CD4-positive, alpha-beta T cell treated with Interleukin-2 at 100 ng/mL for 4 hours (primary cell): Measurements from ENCODE around the gene KIF16B.
"Not testable (repeated sequence)": the region's sequence is repeated elsewhere in the genome, so short reads cannot be mapped to it uniquely, and the experiment has no call there.

Experiments
- DNase-seq: peaks from one replicate; pipeline ENCODE4 v3.0.0-alpha.2; 2020; ENCODE audit warnings: low spot score

The KIF16B gene

DNA sequence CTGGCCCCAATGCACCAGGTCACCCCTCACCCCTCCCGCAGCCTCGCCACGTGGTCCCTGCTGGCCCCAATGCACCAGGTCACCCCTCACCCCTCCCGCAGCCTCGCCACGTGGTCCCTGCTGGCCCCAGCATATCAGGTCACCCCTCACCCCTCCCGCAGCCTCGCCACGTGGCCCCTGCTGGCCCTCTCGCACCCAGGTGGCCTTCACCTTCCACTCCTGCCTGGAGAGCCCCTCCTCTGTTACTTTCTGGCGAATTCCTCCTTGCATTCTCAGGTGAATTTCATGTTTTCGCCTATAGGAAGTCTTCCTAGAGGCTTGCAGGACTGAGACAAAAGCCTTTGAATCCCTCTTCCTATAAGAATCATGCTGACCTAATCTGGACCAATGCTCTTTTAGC lies 313.1 kb downstream of the KIF16B start:
- DNase-seq: not testable (repeated sequence)

DNA sequence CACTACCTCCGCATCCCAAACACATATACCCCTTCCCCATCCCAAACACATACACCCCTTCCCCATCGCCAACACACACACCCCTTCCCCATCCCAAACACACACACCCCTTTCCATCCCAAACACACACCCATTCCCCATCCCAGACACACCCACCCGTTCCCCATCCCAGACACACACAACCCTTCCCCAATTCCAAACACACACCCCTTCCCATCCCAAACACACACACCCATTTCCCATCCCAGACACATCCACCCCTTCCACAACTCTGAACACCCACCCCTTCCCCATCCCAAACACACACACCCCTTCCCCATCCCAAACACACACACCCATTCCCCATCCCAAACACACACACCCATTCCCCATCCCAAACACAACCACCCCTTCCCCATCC lies 314.5 kb downstream of the KIF16B start:
- DNase-seq: no peak

DNA sequence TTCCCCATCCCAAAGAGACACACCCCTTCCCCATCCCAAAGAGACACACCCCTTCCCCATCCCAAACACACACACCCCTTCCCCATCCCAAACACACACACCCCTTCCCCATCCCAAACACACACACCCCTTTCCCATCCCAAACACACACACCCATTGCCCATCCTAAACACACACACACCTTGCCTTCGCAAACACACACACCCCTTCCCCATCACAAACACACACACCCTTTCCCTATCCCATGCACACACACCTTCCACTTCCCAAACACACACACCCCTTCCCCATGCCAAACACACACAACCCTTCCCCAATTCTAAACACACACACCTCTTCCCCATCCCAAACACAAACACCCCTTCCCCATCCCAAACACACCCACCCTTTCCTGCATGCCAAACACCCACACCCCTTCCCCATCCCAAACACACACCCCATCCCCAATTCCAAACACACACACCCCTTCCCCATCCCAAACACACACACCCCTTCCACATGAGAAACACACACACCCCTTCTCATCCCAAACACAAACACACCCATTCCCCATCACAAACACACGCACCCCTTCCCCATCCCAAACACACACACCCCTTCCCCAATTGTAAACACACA lies 315.3 kb downstream of the KIF16B start:
- DNase-seq: no peak

DNA sequence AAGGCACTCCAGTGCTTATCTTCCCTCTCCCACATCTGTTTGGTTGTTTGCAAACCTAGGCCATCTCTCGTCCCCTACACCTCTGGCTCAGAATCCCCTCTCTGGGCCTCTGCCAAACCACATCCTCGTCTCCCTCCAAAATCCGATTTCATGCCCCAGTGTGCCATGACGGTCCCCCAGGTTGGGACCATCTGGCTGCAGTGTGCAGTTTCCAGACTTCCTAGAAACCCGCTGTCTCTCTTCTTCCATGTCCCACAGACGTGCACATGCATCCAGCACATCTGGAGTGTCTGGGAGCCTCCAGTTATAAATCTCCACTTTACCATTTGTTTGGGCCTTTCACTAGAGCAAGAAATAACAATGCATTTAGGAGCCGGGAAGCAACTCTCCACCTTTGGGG lies 316.2 kb downstream of the KIF16B start:
- DNase-seq: no peak

DNA sequence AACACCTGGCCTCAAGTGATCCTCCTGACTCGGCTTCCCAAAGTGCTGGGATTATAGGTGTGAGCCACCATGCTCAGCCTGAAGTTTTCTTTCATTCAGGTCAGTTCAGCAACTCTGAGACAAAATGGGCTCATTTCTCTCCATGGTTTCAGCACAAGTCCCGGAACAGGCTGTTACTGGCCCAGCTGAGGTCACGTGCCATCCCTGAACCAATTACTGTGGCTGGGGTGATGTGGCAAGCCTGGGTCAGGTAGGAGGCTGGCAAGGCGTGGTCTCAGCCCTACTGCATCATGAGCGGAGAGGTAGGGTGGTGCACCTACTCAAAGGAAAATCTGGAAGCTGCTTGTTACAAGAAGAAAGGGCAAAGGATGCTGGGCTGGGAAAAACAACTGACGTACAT lies 326.4 kb downstream of the KIF16B start:
- no peak for DNase-seq

DNA sequence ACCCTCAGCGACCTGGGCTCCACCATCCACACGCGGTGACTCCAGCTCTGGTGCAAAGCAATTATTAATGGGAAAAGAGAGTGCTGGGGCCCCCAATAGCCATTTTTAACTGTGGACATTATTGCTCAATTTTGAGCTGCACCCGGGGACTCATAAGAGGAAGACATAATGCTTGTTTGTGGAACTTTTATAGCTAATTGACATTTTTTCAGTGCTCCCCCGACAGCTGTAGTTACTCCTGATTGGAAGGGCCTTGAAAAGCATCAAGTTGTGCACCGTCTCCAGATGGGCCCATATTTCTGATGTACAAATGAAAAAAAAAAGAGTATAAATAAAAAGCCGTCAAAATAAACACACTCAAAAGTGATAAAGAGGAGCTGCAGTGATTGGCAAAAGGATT lies 327.0 kb downstream of the KIF16B start:
- DNase-seq: no peak

DNA sequence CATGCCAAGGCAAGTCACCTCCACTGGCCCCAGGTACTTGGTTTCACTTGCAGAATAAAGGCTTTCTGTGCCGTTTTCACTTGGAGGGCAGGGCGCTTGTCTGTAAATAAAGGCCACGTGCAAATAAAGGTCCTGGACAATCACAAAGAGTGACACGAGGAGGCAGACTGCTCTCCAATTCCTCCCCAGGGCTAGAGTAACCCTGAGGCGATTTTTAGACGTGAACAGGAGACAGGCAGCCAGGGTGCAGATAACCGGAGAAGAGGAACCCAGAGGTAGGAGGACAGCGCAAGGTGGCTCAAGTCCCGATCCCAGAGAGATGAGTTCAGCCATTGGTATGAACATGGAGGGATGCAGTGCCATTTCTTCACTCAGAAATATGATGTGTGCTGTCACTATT lies 327.4 kb downstream of the KIF16B start:
- no peak for DNase-seq

DNA sequence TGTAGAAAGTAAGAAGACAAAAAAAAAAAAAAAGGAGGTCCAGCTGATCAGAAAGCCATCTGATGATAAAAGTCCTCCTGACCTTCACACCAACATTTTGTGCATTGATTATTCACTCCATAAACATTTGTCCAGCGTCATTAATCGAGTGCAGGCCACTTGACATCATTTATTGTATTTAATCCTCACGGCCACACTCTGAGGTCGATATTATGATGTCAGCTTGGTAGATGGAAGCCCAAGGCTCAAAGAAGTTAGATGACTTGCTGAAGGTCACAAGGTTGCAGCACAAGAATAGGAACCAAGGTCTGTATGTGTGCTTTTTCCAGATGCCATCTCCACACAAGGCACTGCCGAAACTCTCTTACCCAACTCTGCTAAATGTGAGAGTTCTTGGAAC lies 328.4 kb downstream of the KIF16B start:
- no peak for DNase-seq

DNA sequence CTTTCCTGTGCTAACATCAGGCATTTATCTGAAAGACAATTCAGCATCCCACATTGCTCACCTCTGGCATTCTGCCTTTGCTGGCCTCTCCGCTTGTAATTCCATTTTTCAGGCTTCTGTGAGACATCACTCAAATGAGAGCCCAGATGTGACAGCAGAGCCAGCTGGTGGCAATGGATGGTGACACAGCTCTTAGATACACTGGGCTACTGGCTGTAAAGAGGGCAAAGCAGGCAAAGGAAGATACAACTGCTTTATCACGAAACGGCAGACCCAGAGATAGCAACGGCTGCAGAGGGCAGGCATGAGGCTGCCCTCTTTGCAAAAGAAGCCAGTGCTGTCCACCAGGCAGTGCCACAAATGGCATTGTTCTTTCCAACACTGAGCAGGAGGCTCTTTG lies 329.8 kb downstream of the KIF16B start:
- DNase-seq: no peak

DNA sequence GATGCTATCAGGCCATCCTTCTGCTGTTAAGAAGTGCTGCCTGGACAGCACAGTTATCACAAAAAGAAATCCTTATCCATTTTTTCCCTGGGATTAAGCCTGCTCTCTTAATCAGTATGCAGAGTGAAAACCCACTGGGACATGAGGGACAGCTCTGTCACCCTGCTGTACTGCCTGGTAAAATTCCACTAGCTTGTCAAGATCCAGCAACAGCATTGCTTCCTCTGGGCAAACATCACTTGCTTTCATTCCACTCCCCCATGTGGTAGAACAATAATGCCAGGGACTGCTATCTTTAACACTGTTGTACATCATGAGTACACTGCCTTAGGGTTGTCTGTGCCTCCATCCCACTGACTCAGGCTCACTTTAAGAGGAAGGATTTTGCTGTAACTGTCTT lies 331.3 kb downstream of the KIF16B start:
- no peak for DNase-seq

DNA sequence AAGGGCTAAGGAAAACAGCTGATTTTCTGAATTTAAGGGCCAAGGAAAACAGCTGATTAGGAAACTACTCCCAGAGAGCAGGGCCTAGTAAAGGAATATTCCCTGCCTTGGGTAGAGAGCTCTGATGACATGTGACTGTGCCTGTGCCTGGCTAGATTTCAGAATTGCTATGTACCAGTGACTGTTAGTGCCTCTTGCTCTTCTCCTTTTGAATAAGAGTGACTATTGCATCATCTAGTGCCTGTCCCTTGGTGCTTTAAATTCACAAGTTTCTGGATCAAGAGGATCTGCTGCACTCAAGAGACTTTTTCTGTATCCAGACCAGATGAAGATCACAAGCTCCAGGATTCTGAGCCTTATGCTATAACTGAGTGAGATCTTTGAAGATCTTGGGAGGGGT lies 332.9 kb downstream of the KIF16B start:
- no peak for DNase-seq

DNA sequence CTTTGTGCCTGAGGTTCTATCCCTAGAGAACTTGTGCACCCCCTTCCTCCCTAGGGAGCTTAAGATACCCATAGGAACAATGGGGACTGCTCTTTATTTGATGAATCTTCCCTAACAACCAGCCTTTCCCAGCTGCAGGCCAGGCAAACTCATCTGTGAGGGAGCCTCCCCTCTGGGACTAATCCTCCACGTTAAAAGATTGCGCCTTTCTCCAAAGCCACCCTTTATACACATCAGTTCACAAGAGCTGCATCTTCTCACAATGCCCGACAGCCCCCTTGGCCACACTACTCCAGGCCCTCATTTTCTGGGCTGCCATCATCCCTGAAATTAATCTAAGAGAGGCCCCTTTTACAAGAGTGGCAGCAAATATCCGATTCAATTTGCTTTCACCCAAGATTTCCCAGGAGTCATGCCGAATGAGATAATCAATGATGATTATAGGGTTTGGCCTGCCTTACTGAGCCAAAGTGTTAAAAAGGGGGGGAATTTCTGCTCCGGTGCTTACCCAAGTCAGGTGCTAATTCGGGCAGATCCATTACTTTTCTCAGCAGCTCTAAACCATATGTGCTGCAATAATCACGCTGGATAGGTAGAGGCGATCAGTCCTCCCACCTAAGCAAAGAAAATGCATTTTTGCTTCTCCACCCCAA lies 336.5 kb downstream of the KIF16B start:
- no peak for DNase-seq

DNA sequence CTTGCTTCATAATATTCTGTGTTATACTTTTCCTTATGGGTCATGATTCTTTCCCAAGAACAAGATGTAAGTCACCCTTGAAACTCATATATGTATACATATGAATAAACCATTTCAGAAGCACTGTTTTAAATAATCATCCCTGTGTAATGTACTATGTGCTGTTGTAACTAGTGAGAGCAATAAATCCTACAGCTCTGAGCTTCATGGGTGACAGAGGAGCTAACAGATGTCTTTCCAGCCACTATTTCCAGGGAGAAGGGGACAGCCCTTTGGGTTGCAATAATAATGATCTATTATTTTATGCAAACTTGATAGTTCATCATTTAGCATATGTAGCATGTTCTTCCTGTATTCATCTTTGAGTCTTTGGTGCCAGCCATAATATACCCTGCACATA lies 342.8 kb downstream of the KIF16B start:
- DNase-seq: no peak

DNA sequence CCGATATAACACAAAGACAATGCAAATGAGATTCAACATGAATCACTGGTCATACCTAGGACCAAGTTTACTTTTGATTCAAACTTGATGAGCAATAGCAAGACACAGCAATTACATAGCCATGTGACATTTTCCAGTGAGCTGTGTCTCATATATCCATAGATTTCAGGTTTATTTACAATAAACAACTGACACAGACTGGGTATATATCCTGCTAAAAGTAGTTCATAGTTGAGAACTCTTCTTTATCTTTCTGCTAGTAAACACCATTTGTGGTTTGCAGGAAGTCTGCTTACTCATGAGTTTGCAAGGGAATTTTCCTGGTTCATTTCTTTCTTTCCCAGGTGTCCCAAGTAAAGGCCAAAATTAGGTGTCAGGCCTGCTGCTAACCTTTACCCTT lies 343.4 kb downstream of the KIF16B start:
- DNase-seq: no peak

DNA sequence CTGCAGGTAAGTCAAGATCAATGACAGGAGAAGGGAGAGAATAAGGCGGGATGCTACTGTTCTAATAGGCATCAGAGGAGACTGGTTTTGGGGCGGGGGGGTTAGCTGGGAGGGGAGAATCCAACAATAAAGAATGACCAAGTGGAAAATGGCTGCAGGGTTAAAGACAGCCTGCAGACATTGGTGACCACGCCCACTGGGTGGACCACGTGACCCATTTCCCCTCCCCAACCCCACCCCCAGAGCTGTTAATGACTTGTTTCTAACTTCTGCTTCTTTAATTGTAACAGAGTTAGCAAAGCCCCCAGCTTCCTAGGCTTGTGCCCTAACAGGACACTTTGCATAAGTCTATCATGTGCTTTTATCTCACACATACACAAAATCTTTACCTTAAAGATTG lies 344.5 kb downstream of the KIF16B start:
- no peak for DNase-seq

DNA sequence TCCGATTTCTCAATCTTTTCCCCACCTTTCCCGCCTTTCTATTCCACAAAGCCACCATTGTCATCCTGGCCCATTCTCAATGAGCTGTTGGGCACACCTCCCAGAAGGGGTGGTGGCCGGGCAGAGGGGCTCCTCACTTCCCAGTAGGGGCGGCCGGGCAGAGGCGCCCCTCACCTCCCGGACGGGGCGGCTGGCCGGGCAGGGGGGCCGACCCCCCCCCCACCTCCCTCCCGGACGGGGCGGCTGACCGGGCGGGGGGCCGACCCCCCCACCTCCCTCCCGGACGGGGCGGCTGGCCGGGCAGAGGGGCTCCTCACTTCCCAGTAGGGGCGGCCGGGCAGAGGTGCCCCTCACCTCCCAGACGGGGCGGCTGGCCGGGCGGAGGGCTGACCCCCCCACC lies 346.3 kb downstream of the KIF16B start:
- not testable (repeated sequence) for DNase-seq

DNA sequence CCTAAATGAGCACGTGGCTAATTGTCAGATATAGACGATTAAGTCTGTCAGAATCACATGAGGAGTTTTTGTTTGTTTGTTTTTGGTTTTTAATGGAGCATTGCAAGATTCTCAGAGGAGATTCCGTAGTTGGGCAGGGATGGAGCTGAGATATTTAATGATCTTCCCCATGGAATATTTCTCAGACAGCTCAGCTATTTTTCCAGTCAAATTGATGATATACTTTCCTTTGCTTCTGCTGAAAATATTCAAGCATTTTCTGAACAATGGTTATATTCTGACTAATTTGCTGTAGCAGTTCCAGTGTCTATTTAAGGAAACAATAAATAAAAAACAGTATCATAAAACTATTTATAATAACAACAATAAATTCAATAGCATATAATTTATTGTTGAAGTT lies 348.4 kb downstream of the KIF16B start:
- DNase-seq: no peak

DNA sequence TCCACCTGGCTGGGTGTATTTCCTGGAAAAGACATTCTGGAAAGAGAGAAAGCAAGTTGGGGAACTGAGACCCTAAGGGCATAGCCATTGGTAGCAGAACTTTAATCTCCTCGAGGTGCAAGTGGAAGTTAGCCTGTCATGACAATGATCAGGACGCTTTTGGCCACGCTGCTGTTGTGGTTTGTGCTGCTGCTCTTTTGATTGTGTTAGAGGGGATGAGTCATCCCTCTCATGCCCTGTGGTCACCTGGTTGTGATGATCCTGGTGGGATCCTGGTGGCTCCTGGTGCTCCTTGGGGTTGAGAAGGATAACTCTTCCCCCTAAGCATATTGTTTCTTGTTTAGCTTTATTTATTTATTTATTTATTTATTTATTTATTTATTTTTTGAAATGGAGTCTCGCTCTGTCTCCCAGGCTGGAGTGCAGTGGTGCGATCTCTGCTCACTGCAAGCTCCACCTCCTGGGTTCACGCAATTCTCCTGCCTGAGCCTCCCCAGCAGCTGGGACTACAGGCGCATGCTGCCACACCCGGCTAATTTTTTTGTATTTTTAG lies 350.3 kb downstream of the KIF16B start:
- DNase-seq: no peak
